Lower leg skin (tissue), 4 donors: Measurements from ENCODE around the gene UGT1A6. TPM values are rescaled to one million over a fixed set of nuclear protein-coding genes. Genes with fewer than 3 reads are reported as not detected.
"Not testable (repeated sequence)": the region's sequence is repeated elsewhere in the genome, so short reads cannot be mapped to it uniquely, and the experiment has no call there.

ENCODE experiments used
- DNase-seq, 2 donors: peaks; one replicate each; pipeline ENCODE4 v3.0.0-alpha.2; 2019; ENCODE audit warnings: low spot score in 2 of 2
- H3K4me3 ChIP-seq: fragments of 200-600 bp; sonication (generic); 2 replicates; pipeline ENCODE4 v1.5.1; 2017; ENCODE audit warnings: mild to moderate bottlenecking, low read depth; ENCODE audit not compliant: poor library complexity, severe bottlenecking
- CTCF ChIP-seq, 3 donors: fragments of 450-650 bp; IDR thresholded peaks; one replicate each; pipeline ENCODE4 v1.5.1; 2016; ENCODE audit warnings: antibody characterized with exemption in 3 of 3, mild to moderate bottlenecking in 3 of 3, moderate library complexity in 2 of 3
- POLR2A ChIP-seq, 2 donors: fragments of 450-650 bp; IDR thresholded peaks; one replicate each; pipeline ENCODE4 v1.6.1; 2016 to 2017; ENCODE audit warnings: antibody characterized with exemption in 2 of 2, mild to moderate bottlenecking in 1 of 2, moderate library complexity in 1 of 2
- WGBS, 2 donors: methylation state at CpG; one replicate each; pipeline ENCODE4 v1.1.5; 2018; 5-methylcytosine and 5-hydroxymethylcytosine counted together
- intact Hi-C: fragments of 100-400 bp; cut with DNase I; formaldehyde crosslinking; loops from one replicate; pipeline ENCODE4 v1.15.0; 2023; ENCODE audit warnings: low total_unique reads
- total RNA-seq, 4 donors: library from RNA; depleted of rRNA; stranded (reverse); fragments of >200 nt; gene quantifications; one replicate each; pipeline ENCODE4 v1.1.0, GENCODE V29; 2016

The UGT1A6 gene
- total RNA-seq, 4 donors from 2014 or later, result 11.5 to 35.6 (median 14.4) TPM

DNA sequence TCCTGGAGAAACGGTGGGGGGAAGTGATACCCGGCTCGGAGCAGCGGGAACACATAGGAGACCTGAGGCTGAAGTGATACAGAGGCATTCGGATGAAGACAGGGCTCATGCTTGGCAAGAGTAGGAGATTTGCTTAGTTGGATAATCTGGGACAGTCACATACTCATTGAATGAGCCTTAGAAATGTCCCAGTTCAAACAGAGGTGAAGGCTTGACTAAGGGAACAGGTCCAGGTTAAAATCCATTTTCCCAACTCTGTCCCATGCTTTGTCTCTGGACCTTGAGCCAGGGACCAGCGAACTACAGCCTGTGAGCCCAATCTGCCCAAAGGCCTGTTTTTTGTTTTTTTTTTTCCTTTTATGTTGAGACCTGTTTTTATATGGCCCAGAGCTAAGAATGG lies 1.3 kb downstream of the UGT1A6 start:
- 67 to 88% methylated on average over 6 of the region's 6 CpGs for WGBS, 2 donors
- TF ChIP-seq POLR2A (IDR thresholded peaks at IDR 0.05) (no peak), CTCF (IDR thresholded peaks at IDR 0.05) (no peak)

GRCh38 chr2:233698740-233699139 lies 6.0 kb downstream of the UGT1A6 start:
- no peak for DNase-seq
- intact Hi-C loops, result no loop called here
- 74 to 81% methylated on average over 4 of the region's 4 CpGs for WGBS, 2 donors
- no peak overlapping the region for H3K4me3 ChIP-seq
- TF ChIP-seq POLR2A (IDR thresholded peaks at IDR 0.05) (no peak), CTCF (IDR thresholded peaks at IDR 0.05) (no peak)

More for the DNA sequence above, 1.3 kb downstream of the UGT1A6 start:
- DNase-seq, result no peak
- intact Hi-C loops, result loop anchor here (5.0 kb wide), 1 partner anchor 617 kb away; no protein-coding TSS in a partner anchor
- H3K4me3 ChIP-seq, result no peak overlapping the region

DNA sequence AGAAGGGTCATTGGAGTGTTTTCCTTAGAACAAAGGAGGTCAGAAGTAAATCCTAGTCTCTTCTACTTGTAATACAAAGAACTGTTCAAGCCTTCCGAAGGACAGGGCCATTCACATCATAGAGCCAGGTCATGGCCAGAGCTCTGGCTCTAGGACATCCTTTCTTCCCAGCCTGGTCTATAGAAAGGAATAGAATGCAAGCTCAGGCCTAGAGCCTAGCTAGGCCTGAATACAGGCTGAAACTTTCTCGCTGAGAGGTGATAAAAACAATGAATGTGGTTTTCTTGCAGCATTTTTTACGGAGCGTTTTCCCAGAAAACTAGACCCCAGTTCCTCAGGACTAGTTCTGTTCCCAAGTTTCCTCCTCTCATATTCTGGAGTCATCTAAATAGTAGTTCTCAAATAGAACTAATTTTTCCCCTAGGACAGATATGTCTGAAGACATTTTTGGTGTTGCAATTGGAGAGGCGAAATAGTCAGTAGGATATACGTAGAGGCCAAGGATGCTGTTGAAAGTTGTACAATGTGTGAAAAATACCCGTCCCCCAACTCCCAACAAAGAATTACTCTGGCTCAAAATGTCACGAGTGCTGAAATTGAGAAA lies 6.8 kb downstream of the UGT1A6 start:
- 89 to 90% methylated on average over 8 of the region's 8 CpGs for WGBS, 2 donors
- intact Hi-C loops, result no loop called here
- H3K4me3 ChIP-seq, result no peak overlapping the region
- DNase-seq, result no peak
- TF ChIP-seq POLR2A (IDR thresholded peaks at IDR 0.05), result no peak
- TF ChIP-seq CTCF (IDR thresholded peaks at IDR 0.05), result no peak

- TF ChIP-seq CTCF (IDR thresholded peaks at IDR 0.05) (no peak), POLR2A (IDR thresholded peaks at IDR 0.05) (no peak)
- intact Hi-C loops, result no loop called here
- DNase-seq, result no peak
- 18 to 32% methylated on average over 1 of the region's 1 CpG for WGBS, 2 donors
- H3K4me3 ChIP-seq, result no peak overlapping the region
These were observed 7.4 kb downstream of the UGT1A6 start for GRCh38 chr2:233700028-233700635.

DNA sequence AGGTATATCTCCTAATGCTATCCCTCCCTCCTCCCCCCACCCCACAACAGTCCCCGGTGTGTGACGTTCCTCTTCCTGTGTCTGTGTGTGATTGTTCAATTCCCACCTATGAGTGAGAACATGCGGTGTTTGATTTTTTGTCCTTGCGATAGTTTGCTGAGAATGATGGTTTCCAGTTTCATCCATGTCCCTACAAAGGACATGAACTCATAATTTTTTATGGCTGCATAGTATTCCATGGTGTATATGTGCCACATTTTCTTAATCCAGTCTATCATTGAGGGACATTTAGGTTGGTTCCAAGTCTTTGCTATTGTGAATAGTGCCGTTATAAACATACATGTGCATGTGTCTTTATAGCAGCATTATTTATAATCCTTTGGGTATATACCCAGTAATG lies 8.2 kb downstream of the UGT1A6 start:
- 89 to 96% methylated on average over 5 of the region's 5 CpGs for WGBS, 2 donors
- intact Hi-C loops, DNase-seq, H3K4me3 ChIP-seq: not testable (repeated sequence)

DNA sequence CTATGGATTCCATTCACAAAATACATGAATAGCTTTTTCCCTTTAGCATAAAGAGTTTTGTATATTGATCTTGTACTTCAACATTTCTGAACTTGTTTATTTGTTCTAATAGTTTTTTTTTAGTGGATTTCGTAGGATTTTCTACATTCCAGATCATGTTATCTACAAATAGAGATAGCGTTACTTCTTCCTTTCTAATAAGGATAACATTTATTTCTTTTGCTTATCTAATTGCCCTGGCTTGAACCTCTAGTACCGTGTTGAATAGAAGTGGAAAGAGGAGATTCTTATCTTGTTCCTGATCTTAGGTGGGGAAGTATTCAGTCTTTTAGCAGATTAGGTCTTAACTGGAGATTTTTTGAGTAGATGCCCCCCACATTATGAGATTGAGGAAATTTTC lies 9.5 kb downstream of the UGT1A6 start:
- 58 to 62% methylated on average over 3 of the region's 3 CpGs for WGBS, 2 donors
- no peak overlapping the region for H3K4me3 ChIP-seq
- DNase-seq, result no peak
- intact Hi-C loops, result no loop called here
- no peak for TF ChIP-seq POLR2A (IDR thresholded peaks at IDR 0.05)
- TF ChIP-seq CTCF (IDR thresholded peaks at IDR 0.05), result no peak
